Stimulated activated CD4-positive, alpha-beta T cell treated with anti-CD3 and anti-CD28 coated beads, Interleukin-4, amount 100 ng/mL, for 48 hours (primary cell): ENCODE measurements around the gene KIZ.
"Not testable (repeated sequence)": the region's sequence is repeated elsewhere in the genome, so short reads cannot be mapped to it uniquely, and the experiment has no call there.

Experiments used
- DNase-seq, 2 donors: peaks; one replicate each; pipeline ENCODE4 v3.0.0-alpha.2; 2020; ENCODE audit warnings: low read depth in 2 of 2

The KIZ gene

GRCh38 chr20:21137078-21137477, 11.2 kb downstream of the KIZ start:
- DNase-seq: no peak

DNA sequence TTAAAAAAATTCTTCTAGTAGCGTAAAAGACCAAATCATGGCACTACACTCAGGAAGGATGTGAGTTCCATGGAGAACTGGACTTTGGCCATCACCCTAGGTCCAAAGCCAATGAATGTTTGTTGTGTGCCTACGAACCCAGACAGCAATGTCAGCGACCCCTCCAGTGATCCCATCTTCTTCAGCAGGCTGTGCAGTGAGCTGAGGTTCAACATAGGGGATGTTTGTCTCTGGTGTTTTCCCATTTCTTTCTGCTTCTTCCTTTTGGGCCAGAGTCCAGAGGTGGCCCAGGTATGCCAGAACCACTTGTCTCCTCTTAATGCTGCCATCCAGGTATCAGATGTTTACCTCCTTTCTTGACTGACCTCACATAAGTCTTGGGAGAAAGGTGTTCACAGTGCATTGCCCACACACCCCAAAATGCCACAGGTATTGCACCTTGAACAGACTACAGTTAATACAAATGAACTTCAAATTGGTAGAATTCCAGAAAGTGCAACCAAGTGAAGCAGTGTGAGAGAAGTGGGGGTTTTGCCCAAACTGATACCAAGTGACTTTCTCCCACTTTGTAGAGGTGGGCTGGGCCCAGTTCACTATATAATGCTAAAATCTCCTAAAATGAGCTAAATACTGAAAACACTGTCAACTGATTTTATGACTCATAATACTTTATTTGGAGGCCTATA, 14.1 kb downstream of the KIZ start:
- DNase-seq: no peak

- DNase-seq: no peak
These were observed 15.9 kb downstream of the KIZ start for GRCh38 chr20:21141825-21142224.

GRCh38 chr20:21143194-21143890, 17.5 kb downstream of the KIZ start:
- no peak for DNase-seq

DNA sequence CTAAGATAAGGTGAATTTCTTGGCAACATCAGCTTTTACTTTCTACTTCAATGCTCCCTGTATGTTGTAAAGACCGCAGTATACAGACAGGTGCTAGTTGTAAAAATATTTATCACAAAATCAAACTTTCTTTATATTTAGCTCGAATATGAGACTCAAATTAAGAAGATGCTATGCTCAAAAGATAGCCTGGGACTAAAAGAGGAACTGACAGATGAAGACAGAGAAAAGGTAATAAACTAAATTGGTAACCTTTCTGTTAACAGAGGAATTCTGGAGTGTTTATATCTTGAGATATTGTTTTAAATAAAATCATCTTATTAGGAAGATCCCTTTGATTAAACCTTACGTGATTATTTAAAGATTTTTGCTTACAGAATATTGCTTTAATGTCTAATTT, 19.5 kb downstream of the KIZ start:
- DNase-seq: no peak

GRCh38 chr20:21146215-21146614, 20.3 kb downstream of the KIZ start:
- no peak for DNase-seq

DNA sequence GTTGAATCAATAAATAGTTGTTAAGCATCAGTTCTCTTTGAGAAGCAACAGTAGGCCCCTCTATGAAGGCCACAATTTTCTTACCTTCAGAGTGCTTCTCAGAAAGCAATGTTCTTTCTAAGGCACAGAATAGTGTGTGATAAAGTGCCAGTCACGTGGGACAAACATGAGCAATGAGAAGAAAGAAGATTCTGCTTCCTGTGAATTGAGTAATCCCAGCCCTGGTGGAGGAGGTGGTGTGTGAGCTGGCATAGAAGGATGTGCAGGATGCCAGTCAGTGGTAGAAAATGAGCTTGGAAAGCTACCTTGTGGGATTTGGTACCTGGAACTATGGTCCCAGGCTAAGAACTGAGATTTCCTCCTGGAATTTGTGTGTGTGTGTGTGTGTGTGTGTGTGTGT, 21.7 kb downstream of the KIZ start:
- DNase-seq: no peak

GRCh38 chr20:21149344-21149743, 23.5 kb downstream of the KIZ start:
- DNase-seq: no peak

- no peak for DNase-seq
These were observed 25.9 kb downstream of the KIZ start for GRCh38 chr20:21151791-21152190.

GRCh38 chr20:21154692-21155091, 28.8 kb downstream of the KIZ start:
- no peak for DNase-seq

DNA sequence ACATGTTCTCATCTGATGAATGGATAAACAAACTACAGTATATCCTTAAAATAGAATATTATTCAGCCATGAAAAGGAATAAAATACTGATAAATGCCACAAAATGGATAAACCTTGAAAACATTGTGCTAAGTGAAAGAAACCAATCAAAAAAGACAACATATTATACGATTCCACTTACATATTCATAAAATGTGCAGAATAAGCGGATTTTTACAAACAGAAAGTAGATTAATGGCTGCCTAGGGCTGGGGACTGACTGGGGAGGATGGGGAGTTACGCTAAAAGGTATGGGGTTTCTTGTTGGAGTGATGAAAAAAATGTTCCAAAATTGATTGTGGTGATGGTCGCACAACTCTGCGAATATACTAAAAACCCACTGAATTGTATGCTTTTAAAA, 29.4 kb downstream of the KIZ start:
- no peak for DNase-seq

DNA sequence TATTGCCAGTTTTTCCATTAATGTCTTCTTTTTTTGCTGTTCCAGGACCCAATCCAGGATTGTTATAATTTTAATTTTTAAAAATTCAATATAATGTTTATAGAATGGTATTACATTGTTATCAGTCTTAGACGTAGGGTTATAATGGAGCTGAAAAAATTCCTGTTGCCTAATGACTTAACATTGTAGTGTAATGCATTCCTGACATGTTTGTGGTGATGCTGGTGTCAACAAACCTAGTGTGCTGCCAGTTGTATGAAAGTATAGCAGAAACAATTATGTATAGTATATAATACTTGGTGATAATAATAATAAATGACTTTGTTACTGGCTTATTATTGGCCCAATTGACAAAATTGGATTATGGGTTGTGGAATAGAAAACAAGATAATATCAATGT, 30.4 kb downstream of the KIZ start:
- no peak for DNase-seq

- DNase-seq: no peak
These were observed 31.1 kb downstream of the KIZ start for GRCh38 chr20:21157006-21157405.

GRCh38 chr20:21159658-21160380, 33.9 kb downstream of the KIZ start:
- DNase-seq: no peak

DNA sequence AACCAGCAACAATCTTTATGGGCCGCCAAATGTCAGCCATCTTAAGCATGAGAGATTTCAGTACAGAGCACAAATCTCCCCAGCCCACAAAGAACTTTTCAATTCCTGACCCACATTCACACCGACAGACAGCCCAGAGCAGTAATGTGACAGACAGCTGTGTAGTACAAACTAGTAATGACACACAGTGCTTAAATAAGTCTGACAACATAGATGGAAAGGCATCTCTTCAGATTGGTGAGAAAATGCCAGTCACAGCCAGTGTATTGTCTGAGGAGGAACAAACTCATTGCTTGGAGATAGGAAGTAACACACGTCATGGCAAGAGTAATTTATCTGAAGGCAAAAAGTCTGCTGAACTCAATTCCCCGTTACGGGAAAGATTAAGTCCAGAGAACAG, 36.0 kb downstream of the KIZ start:
- DNase-seq: no peak

- DNase-seq: no peak
These were observed 36.7 kb downstream of the KIZ start for GRCh38 chr20:21162631-21163030.

DNA sequence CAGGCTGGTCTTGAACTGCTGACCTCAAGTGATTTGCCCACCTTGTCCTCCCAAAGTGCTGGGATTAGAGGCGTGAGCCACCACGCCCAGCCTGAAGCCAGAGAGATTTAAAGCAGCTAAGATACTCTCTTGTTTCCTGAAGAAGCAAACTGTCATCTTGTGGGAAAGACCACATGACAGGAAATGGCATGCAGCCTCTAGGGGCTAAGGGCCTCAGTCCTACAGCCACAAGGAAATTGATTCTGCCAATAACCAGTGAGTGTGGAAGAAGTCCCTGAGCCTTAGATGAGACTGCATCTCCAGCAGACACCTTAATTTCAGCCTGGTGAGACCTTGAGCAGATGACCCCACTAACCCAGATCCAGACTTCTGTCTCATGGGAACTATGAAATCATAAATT, 40.9 kb downstream of the KIZ start:
- DNase-seq: no peak

- no peak for DNase-seq
These were observed 41.4 kb downstream of the KIZ start for GRCh38 chr20:21167261-21167660.

- not testable (repeated sequence) for DNase-seq
These were observed 42.2 kb downstream of the KIZ start for GRCh38 chr20:21168061-21168460.

- no peak for DNase-seq
These were observed 46.7 kb downstream of the KIZ start for GRCh38 chr20:21172626-21173025.

GRCh38 chr20:21173485-21173884, 47.6 kb downstream of the KIZ start:
- DNase-seq: no peak

DNA sequence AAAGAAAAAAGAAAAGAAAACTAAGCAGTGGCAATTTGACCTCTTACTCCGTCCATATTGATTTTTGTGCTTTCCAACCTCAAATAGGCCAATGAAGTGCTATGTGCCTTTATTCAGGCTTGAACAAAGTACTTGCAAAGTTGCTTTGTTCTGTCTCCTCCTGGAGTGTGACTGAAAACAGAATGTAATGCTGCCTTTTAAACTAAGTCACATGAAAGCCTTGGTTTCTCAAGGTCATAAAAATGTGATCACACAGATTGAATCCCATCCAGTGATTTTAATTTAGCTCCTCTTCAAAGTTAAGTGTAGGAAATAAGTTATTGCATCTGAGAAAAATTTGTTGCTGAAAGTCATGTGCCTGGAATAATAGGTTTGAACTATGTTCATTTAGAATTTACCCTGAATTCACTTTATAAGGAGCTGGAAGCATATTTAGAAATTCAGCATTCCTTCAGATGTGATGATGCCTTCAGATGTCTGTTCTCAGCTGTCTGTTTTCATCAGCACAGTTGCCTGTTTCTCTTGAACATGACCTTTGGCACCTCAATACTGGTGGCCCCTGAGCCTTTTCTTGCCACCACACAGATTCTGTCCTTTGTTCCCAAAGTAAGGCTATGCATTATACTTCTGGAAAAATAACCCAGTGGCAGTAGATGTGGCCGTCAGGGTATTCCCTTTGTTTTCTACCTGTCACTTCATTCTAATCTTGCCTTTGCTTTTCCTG, 48.8 kb downstream of the KIZ start:
- no peak for DNase-seq
